Measurements from ENCODE around the gene SIRPB1.

DNA sequence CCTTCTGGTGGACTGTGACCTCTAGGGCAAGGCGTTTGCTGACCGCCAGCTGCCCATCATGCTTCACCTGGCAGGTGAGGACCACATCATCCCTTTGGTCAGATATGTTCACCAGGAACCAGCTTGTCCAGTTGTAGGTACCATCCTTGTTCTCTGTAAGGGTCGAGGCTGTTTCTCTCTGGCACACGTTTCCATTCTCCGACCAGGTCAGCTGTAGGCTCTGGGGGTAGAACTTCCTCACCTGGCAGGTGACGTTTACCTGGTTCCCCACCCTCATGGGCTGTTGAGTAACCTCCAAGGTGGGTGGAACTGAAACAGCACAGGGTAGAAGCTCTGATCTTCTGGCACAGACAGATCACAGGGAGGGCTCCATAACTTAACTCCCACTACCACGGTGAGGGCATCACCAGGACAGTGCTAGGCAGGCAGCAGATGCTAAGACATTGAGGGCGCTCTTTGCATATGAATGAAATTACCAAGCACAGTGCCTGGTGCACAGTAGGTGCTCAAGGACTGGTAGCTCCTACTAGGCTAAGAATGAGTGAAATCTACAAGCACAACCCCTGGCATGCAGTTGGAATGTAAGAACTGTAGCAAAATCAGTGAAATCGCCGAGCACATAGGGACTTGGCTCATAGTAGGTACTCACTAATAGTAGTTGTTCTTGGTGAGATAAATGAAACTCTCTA lies 15.6 kb upstream of the SIRPB1 start:
- TF ChIP-seq, protein P1, sequence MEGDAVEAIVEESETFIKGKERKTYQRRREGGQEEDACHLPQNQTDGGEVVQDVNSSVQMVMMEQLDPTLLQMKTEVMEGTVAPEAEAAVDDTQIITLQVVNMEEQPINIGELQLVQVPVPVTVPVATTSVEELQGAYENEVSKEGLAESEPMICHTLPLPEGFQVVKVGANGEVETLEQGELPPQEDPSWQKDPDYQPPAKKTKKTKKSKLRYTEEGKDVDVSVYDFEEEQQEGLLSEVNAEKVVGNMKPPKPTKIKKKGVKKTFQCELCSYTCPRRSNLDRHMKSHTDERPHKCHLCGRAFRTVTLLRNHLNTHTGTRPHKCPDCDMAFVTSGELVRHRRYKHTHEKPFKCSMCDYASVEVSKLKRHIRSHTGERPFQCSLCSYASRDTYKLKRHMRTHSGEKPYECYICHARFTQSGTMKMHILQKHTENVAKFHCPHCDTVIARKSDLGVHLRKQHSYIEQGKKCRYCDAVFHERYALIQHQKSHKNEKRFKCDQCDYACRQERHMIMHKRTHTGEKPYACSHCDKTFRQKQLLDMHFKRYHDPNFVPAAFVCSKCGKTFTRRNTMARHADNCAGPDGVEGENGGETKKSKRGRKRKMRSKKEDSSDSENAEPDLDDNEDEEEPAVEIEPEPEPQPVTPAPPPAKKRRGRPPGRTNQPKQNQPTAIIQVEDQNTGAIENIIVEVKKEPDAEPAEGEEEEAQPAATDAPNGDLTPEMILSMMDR (conservative IDR thresholded peaks at IDR 0.05; ENCODE audit: low read depth, low read length), result no peak
- TF ChIP-seq EZH2 (IDR thresholded peaks at IDR 0.05; ENCODE audit: low read length, unreplicated experiment) (no peak), EZH2phosphoT487 (IDR thresholded peaks at IDR 0.05; ENCODE audit: borderline replicate concordance, low read length) (no peak)
